GM12878 (cell line): ENCODE measurements around the gene SLC35F3.

Source experiments
- CTCF ChIP-seq, 3 experiments: IDR thresholded peaks in 2 of 3; conservative IDR thresholded peaks in 1 of 3; 2 replicates each; pipeline ENCODE4 v1.5.1; 2011; ENCODE audit warnings: low read depth in 3 of 3, low read length in 3 of 3, mild to moderate bottlenecking in 3 of 3, control low read depth in 2 of 3, moderate library complexity in 2 of 3, inconsistent platforms in 1 of 3, mixed read lengths in 1 of 3; ENCODE audit not compliant: control insufficient read depth in 2 of 3, insufficient read depth in 1 of 3; ENCODE audit errors: extremely low read depth in 1 of 3
- MYC ChIP-seq: IDR thresholded peaks from 2 replicates; pipeline ENCODE4 v1.6.1; 2011; ENCODE audit warnings: mild to moderate bottlenecking, low read length, moderate library complexity, inconsistent platforms; ENCODE audit not compliant: insufficient read depth, insufficient replicate concordance, insufficient read length, severe bottlenecking
- TF ChIP-seq, protein P1 (sequence below): IDR thresholded peaks from 2 replicates; pipeline ENCODE4 v1.6.1; 2011; ENCODE audit warnings: low read depth, mild to moderate bottlenecking, low read length, moderate library complexity, borderline replicate concordance; ENCODE audit errors: extremely low read depth

DNA sequence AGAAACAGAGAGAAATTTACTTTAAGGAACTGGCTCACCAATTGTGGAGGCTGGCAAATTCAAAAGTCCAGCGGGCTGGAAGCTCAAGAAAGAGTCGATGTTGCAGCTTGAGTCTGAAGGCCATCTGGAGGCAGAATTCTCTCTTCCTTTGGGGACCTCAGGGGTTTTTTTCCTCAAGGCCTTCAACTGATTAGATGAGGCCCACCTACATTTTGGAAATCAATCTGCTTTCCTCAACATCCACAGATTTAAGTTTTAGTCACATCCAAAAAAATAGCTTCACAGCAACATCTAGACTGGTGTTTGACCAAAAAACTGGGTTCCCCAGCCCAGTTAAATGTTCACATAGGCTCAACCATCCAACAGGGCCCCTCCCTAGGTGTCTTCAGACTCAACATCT is 114.9 kb downstream of the SLC35F3 start:
- TF ChIP-seq MYC (no peak), CTCF (IDR thresholded peaks at IDR 0.05 in 2 of 3, conservative IDR thresholded peaks at IDR 0.05 in 1 of 3; ENCODE audit: control insufficient read depth in 2 of 3, extremely low read depth in 1 of 3, insufficient read depth in 1 of 3, low read depth in 3 of 3, low read length in 3 of 3) (no peak)
- TF ChIP-seq, protein P1, sequence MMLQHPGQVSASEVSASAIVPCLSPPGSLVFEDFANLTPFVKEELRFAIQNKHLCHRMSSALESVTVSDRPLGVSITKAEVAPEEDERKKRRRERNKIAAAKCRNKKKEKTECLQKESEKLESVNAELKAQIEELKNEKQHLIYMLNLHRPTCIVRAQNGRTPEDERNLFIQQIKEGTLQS = no peak
